Neural progenitor cell (in vitro differentiated cells): ENCODE measurements around the gene SMG6. TPM values are rescaled to one million over a fixed set of nuclear protein-coding genes. Genes with fewer than 3 reads are reported as not detected.
"Not testable (repeated sequence)": the region's sequence is repeated elsewhere in the genome, so short reads cannot be mapped to it uniquely, and the experiment has no call there.

Source experiments
- DNase-seq: peaks from one replicate; pipeline ENCODE4 v3.0.0-alpha.2; 2016; ENCODE audit warnings: low spot score
- H2AFZ ChIP-seq: fragments of 200-600 bp; sonication (generic); replicated peaks from 2 replicates; pipeline ENCODE4 v1.6.1; 2016; ENCODE audit warnings: antibody characterized with exemption
- H3F3A ChIP-seq: fragments of 200-600 bp; sonication (generic); 2 replicates; pipeline ENCODE4 v1.6.1; 2016; ENCODE audit warnings: antibody characterized with exemption, low read depth
- H3K27ac ChIP-seq: fragments of 200-600 bp; sonication (generic); 2 replicates; pipeline ENCODE4 v1.5.1; 2016; ENCODE audit warnings: mild to moderate bottlenecking
- H3K27me3 ChIP-seq: fragments of 200-600 bp; sonication (generic); 2 replicates; pipeline ENCODE4 v1.6.1; 2016; ENCODE audit warnings: mild to moderate bottlenecking, moderate library complexity
- H3K36me3 ChIP-seq: fragments of 200-600 bp; sonication (generic); 2 replicates; pipeline ENCODE4 v1.5.1; 2016
- H3K4me1 ChIP-seq: fragments of 200-600 bp; sonication (generic); 2 replicates; pipeline ENCODE4 v1.6.1; 2016; ENCODE audit warnings: mixed run types
- H3K4me2 ChIP-seq: fragments of 200-600 bp; sonication (generic); 2 replicates; pipeline ENCODE4 v1.6.1; 2016
- H3K4me3 ChIP-seq: fragments of 200-600 bp; sonication (generic); 2 replicates; pipeline ENCODE4 v1.5.1; 2016
- H3K79me2 ChIP-seq: fragments of 200-600 bp; sonication (generic); 2 replicates; pipeline ENCODE4 v1.6.1; 2016; ENCODE audit warnings: low read depth
- H3K9ac ChIP-seq: fragments of 200-600 bp; sonication (generic); 2 replicates; pipeline ENCODE4 v1.6.1; 2016
- H3K9me3 ChIP-seq: fragments of 200-600 bp; sonication (generic); 2 replicates; pipeline ENCODE4 v1.5.1; 2016; ENCODE audit warnings: low read depth
- H4K20me1 ChIP-seq: fragments of 200-600 bp; sonication (generic); 2 replicates; pipeline ENCODE4 v1.6.1; 2016; ENCODE audit warnings: low read depth
- H3K27ac Mint-ChIP-seq: 3 replicates; pipeline ENCODE4 v1.8.0; 2021; ENCODE audit warnings: mixed read lengths
- H3K27me3 Mint-ChIP-seq: 2 replicates; pipeline ENCODE4 v1.8.0; 2022; ENCODE audit warnings: low read depth, mild to moderate bottlenecking, inconsistent platforms, moderate library complexity, mixed read lengths; ENCODE audit not compliant: insufficient read depth
- H3K36me3 Mint-ChIP-seq: 3 replicates; pipeline ENCODE4 v1.8.0; 2021; ENCODE audit warnings: mixed read lengths
- H3K4me1 Mint-ChIP-seq: 3 replicates; pipeline ENCODE4 v1.8.0; 2021; ENCODE audit warnings: mixed read lengths
- H3K4me3 Mint-ChIP-seq: 3 replicates; pipeline ENCODE4 v1.8.0; 2021; ENCODE audit warnings: mild to moderate bottlenecking, moderate library complexity, mixed read lengths
- H3K9me3 Mint-ChIP-seq: 3 replicates; pipeline ENCODE4 v1.8.0; 2020; ENCODE audit warnings: mixed read lengths
- EZH2 ChIP-seq: fragments of 200-600 bp; sonication (generic); IDR thresholded peaks from 2 replicates; pipeline ENCODE4 v1.6.1; 2017; ENCODE audit warnings: antibody characterized with exemption, mild to moderate bottlenecking, moderate library complexity
- EZH2phosphoT487 ChIP-seq: fragments of 200-600 bp; sonication (generic); IDR thresholded peaks from 2 replicates; pipeline ENCODE4 v1.6.1; 2017; ENCODE audit warnings: antibody characterized with exemption
- total RNA-seq: library from RNA; depleted of rRNA; stranded (reverse); fragments of >200 nt; gene quantifications from 2 replicates; pipeline ENCODE4 v1.2.3, GENCODE V29; 2015; ENCODE audit warnings: low replicate concordance
- TF ChIP-seq, protein P1 (sequence below): fragments of 200-600 bp; sonication (generic); IDR thresholded peaks from 2 replicates; pipeline ENCODE4 v1.5.1; 2017; ENCODE audit warnings: antibody characterized with exemption, mild to moderate bottlenecking

SMG6 gene
- total RNA-seq, 1 donor from 2014 or later = 19.0 TPM

DNA sequence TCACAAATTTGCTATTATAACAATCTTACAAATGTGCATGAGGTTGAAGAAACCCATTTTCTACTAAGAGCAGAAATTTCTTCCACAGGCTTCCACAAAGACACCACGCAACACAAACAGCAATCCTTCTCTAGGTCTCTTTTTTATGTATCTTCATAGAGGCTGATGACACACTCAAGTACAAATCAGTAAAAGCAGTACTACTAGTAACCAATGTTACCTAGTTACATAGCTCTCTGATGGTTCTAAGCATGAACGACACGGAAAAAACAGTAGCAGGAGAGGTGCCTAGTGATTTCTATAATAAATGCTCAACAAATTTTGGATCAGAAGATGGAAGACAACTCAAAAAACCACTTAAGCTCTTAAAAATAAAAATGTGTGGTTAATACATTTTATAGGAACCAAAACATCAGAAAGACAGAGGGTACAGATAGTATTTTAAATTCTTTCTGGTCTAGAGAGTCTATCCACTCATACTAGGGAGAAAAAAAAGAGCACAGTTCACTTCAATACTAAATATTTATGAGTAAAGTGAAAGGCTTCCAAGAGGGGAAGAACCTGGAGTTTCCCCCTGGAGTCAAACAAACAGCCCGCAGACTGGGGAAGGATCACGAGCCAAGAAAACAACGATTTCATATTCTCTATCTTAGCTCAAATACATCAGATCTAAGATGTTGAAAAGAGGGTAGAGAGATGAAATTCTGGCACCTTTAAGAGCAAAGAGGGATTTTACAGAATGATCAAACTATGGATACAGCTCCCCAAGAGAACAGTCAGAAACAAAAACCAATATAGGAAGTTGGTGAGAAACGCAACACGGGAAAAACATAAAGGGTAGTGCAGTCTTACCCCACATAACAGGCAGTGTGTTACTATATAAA lies 40.2 kb downstream of the SMG6 start:
- no peak overlapping the region for H3K9ac ChIP-seq
- peaks cover 12% of the 10 kb centered on the region for H3K79me2 ChIP-seq
- H3K4me1 Mint-ChIP-seq = no peaks in the 10 kb centered on the region
- H3K27me3 ChIP-seq = no peaks in the 10 kb centered on the region
- no peaks in the 10 kb centered on the region for H3K9me3 Mint-ChIP-seq
- no peak for TF ChIP-seq EZH2phosphoT487
- TF ChIP-seq, protein P1, sequence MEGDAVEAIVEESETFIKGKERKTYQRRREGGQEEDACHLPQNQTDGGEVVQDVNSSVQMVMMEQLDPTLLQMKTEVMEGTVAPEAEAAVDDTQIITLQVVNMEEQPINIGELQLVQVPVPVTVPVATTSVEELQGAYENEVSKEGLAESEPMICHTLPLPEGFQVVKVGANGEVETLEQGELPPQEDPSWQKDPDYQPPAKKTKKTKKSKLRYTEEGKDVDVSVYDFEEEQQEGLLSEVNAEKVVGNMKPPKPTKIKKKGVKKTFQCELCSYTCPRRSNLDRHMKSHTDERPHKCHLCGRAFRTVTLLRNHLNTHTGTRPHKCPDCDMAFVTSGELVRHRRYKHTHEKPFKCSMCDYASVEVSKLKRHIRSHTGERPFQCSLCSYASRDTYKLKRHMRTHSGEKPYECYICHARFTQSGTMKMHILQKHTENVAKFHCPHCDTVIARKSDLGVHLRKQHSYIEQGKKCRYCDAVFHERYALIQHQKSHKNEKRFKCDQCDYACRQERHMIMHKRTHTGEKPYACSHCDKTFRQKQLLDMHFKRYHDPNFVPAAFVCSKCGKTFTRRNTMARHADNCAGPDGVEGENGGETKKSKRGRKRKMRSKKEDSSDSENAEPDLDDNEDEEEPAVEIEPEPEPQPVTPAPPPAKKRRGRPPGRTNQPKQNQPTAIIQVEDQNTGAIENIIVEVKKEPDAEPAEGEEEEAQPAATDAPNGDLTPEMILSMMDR = no peak
- no peak for TF ChIP-seq EZH2
- H3K4me2 ChIP-seq = no peak overlapping the region
- H3K36me3 Mint-ChIP-seq = peaks cover 29% of the 10 kb centered on the region
- H3K27me3 Mint-ChIP-seq = no peaks in the 10 kb centered on the region
- no peak overlapping the region for H3K27ac ChIP-seq
- H3K4me1 ChIP-seq = no peaks in the 10 kb centered on the region
- no peak overlapping the region for H3K4me3 ChIP-seq
- no peaks in the 10 kb centered on the region for H3F3A ChIP-seq
- no peak overlapping the region for H2AFZ ChIP-seq
- H4K20me1 ChIP-seq = peaks cover 6% of the 10 kb centered on the region
- DNase-seq = no peak
- H3K4me3 Mint-ChIP-seq = no peak overlapping the region
- H3K36me3 ChIP-seq = no peaks in the 10 kb centered on the region
- no peaks in the 10 kb centered on the region for H3K9me3 ChIP-seq
- no peak overlapping the region for H3K27ac Mint-ChIP-seq

DNA sequence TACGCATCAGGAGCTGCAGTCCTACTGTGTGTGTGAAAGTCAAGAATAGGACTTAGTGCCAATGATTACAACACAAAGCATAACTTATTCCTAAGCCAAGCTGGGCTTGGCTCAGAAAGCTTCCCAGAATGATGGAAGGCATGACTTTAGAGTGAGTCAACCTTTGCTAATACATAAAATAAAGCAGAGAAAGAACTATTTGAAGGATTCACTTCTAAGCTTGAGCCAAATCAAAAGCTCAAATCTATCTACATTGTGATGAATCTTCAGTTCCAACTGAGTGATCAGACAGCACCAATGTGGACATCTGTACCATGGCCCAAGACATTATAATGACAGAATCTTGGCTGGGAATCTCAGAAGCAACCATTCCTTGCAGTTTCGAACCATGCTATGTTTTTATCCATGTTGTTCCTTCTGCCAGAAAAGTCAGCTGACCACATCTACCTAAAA lies 41.4 kb downstream of the SMG6 start:
- no peaks in the 10 kb centered on the region for H3K36me3 ChIP-seq
- H3K9me3 Mint-ChIP-seq = peaks cover 2% of the 10 kb centered on the region
- no peak overlapping the region for H3K4me3 ChIP-seq
- no peaks in the 10 kb centered on the region for H3K9me3 ChIP-seq
- TF ChIP-seq EZH2phosphoT487 (no peak), EZH2 (no peak)
- TF ChIP-seq, protein P1 = no peak
- no peak overlapping the region for H2AFZ ChIP-seq
- H3K4me2 ChIP-seq = no peak overlapping the region
- no peak overlapping the region for H3K27ac ChIP-seq
- H3K4me1 Mint-ChIP-seq = no peaks in the 10 kb centered on the region
- peaks cover 4% of the 10 kb centered on the region for H4K20me1 ChIP-seq
- no peak for DNase-seq
- H3F3A ChIP-seq = no peaks in the 10 kb centered on the region
- no peak overlapping the region for H3K4me3 Mint-ChIP-seq
- peaks cover 12% of the 10 kb centered on the region for H3K79me2 ChIP-seq
- H3K36me3 Mint-ChIP-seq = peaks cover 31% of the 10 kb centered on the region
- H3K27ac Mint-ChIP-seq = no peak overlapping the region
- no peak overlapping the region for H3K9ac ChIP-seq
- H3K27me3 Mint-ChIP-seq = peaks cover 2% of the 10 kb centered on the region
- no peaks in the 10 kb centered on the region for H3K27me3 ChIP-seq
- H3K4me1 ChIP-seq = no peaks in the 10 kb centered on the region

- Histone ChIP-seq H2AFZ (no peak overlapping the region), H3K27me3 (no peaks in the 10 kb centered on the region), H3K36me3 (no peaks in the 10 kb centered on the region), H3F3A (no peaks in the 10 kb centered on the region), H3K9me3 (no peaks in the 10 kb centered on the region), H4K20me1 (peaks cover 4% of the 10 kb centered on the region), H3K4me1 (no peaks in the 10 kb centered on the region), H3K9ac (no peak overlapping the region), H3K27ac (no peak overlapping the region), H3K4me3 (no peak overlapping the region), H3K79me2 (peaks cover 12% of the 10 kb centered on the region), H3K4me2 (no peak overlapping the region)
- DNase-seq = no peak
- Mint-ChIP-seq H3K4me1 (no peaks in the 10 kb centered on the region), H3K4me3 (no peak overlapping the region), H3K27me3 (peaks cover 2% of the 10 kb centered on the region), H3K27ac (peak overlapping the region; percentile 26), H3K36me3 (peaks cover 38% of the 10 kb centered on the region), H3K9me3 (peaks cover 11% of the 10 kb centered on the region)
- TF ChIP-seq EZH2phosphoT487 = no peak
- TF ChIP-seq EZH2 = no peak
- TF ChIP-seq, protein P1 = no peak
Measured at GRCh38 chr17:2259769-2260536, 43.6 kb downstream of the SMG6 start.

DNA sequence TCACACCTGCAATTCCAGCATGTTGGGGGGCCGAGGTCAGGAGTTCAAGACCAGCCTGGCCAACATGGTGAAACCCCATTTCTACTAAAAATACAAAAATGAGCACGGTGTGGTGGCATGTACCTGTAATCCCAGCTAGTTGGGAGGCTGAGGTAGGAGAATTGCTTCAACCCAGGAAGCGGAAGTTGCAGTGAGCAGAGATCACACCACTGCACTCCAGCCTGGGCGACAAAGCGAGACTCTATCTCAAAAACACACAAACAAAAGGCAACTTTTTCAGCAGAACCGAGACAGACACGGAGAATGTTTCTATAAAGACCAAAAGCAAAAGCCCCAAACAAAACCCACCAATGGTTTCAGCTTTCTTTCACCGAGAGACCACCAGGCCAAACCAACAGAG lies 44.8 kb downstream of the SMG6 start:
- H3K9ac ChIP-seq, H3K4me3 Mint-ChIP-seq, H3K27ac ChIP-seq, H3K4me3 ChIP-seq, H3K4me2 ChIP-seq, H2AFZ ChIP-seq, H3K27ac Mint-ChIP-seq, H3F3A ChIP-seq, H3K27me3 Mint-ChIP-seq, H3K9me3 ChIP-seq, H3K4me1 Mint-ChIP-seq, H4K20me1 ChIP-seq, H3K27me3 ChIP-seq, H3K4me1 ChIP-seq, DNase-seq, H3K36me3 ChIP-seq: not testable (repeated sequence)
- Mint-ChIP-seq H3K9me3 (peaks cover 14% of the 10 kb centered on the region), H3K36me3 (peaks cover 42% of the 10 kb centered on the region)
- H3K79me2 ChIP-seq = peaks cover 12% of the 10 kb centered on the region
